Right cardiac atrium (tissue), 5 donors: ENCODE measurements around the gene DLGAP4. TPM values are rescaled to one million over a fixed set of nuclear protein-coding genes. Genes with fewer than 3 reads are reported as not detected.
A peak's percentile ranks its signal among the peaks of the same experiment; 100 is the strongest.

Source experiments
- ATAC-seq, 2 donors: fragments of 200-7000 bp; cut with Tn5 transposase; one replicate each; pipeline versions ENCODE4 v1.8.0 to v1.9.1; 2020; ENCODE audit warnings: moderate library complexity in 2 of 2, mild to moderate bottlenecking in 1 of 2
- DNase-seq, 3 donors: peaks; one replicate each; pipeline ENCODE4 v3.0.0-alpha.2; 2020
- H3K27ac ChIP-seq: one replicate; pipeline ENCODE4 v1.5.1; 2013; ENCODE audit warnings: mild to moderate bottlenecking, low read length, control low read depth, moderate library complexity
- H3K27me3 ChIP-seq: one replicate; pipeline ENCODE4 v1.6.1; 2013; ENCODE audit not compliant: control insufficient read depth, insufficient read depth
- H3K4me1 ChIP-seq: one replicate; pipeline ENCODE4 v1.6.1; 2013; ENCODE audit warnings: low read length; ENCODE audit not compliant: control insufficient read depth, insufficient read depth
- H3K4me3 ChIP-seq: one replicate; pipeline ENCODE4 v1.5.1; 2013; ENCODE audit warnings: low read length, control low read depth
- H3K9me3 ChIP-seq: one replicate; pipeline ENCODE4 v1.6.1; 2013; ENCODE audit warnings: low read length; ENCODE audit not compliant: control insufficient read depth
- WGBS: extraction: QIAGEN DNeasy Blood & Tissue Kit; methylation state at CpG from one replicate; pipeline ENCODE4 v1.1.7; 2013; 5-methylcytosine and 5-hydroxymethylcytosine counted together
- intact Hi-C, 4 donors: fragments of 100-400 bp; cut with DNase I; formaldehyde crosslinking; loops; one replicate each; pipeline versions ENCODE4 v1.11.0 to v1.14.0; 2022 to 2023
- polyA plus RNA-seq: library from polyadenylated mRNA; stranded (reverse); fragments of 200-250 nt; gene quantifications from one replicate; pipeline ENCODE4 v1.2.3, GENCODE V29; 2013
- total RNA-seq, 4 donors: library from RNA; stranded (reverse); fragmentation: NEBNext Ultra II Directional; extraction: Animal tissue kit (Norgen Biotek cat#: 25700); gene quantifications; one replicate each; pipeline ENCODE4 v1.2.1, GENCODE V29; 2021
- donor health status: healthy with polysubstance abuse.
- donor health status: DM: no; HTN: yes; CAD: no.
- donor health status: DM: no; HTN: no; CAD: no.
- donor health status: DM: no; HTN: yes; CAD: no; lungs with severe emphysema.
- donor health status: DM: yes; HTN: yes; CAD: no.

Gene DLGAP4
- total and polyA plus RNA-seq, 5 donors: 40.7 to 60.5 (median 42.8) TPM

- ATAC-seq (no peak), DNase-seq (peak in 1 of 3 donors; percentile 24)
- H3K27me3 ChIP-seq: no peaks in the 10 kb centered on the region
- whole genome bisulfite sequencing: 59% methylated on average over 17 of the region's 17 CpGs
- H3K4me1 ChIP-seq: no peaks in the 10 kb centered on the region
- no peaks in the 10 kb centered on the region for H3K9me3 ChIP-seq
- intact Hi-C loops: no loop called here
- H3K4me3 ChIP-seq: no peak overlapping the region
- no peak overlapping the region for H3K27ac ChIP-seq
These were observed 5.2 kb downstream of the DLGAP4 start for GRCh38 chr20:36311141-36311853.

GRCh38 chr20:36311854-36312723 is 6.0 kb downstream of the DLGAP4 start:
- Histone ChIP-seq H3K4me3 (no peak overlapping the region), H3K27me3 (no peaks in the 10 kb centered on the region), H3K4me1 (no peaks in the 10 kb centered on the region), H3K9me3 (no peaks in the 10 kb centered on the region), H3K27ac (no peak overlapping the region)
- no peak for ATAC-seq
- DNase-seq: peak in 1 of 3 donors; percentile 13
- intact Hi-C loops: no loop called here
- WGBS: 72% methylated on average over 22 of the region's 22 CpGs

- Histone ChIP-seq H3K9me3 (no peaks in the 10 kb centered on the region), H3K4me3 (no peak overlapping the region), H3K4me1 (no peaks in the 10 kb centered on the region), H3K27ac (no peak overlapping the region), H3K27me3 (no peaks in the 10 kb centered on the region)
- ATAC-seq: no peak
- 27% methylated on average over 14 of the region's 14 CpGs for WGBS
- intact Hi-C loops: no loop called here
- no peak for DNase-seq
These were observed 6.7 kb downstream of the DLGAP4 start for GRCh38 chr20:36312724-36313441.

GRCh38 chr20:36313476-36313875 is 7.3 kb downstream of the DLGAP4 start:
- ATAC-seq: no peak
- WGBS: 68% methylated on average over 3 of the region's 3 CpGs
- H3K27ac ChIP-seq: no peak overlapping the region
- H3K9me3 ChIP-seq: no peaks in the 10 kb centered on the region
- intact Hi-C loops: no loop called here
- H3K27me3 ChIP-seq: no peaks in the 10 kb centered on the region
- no peaks in the 10 kb centered on the region for H3K4me1 ChIP-seq
- no peak overlapping the region for H3K4me3 ChIP-seq
- DNase-seq: no peak

- no peak for DNase-seq
- no peak for ATAC-seq
- 65% methylated on average over 11 of the region's 11 CpGs for WGBS
- Histone ChIP-seq H3K9me3 (no peaks in the 10 kb centered on the region), H3K27me3 (no peaks in the 10 kb centered on the region), H3K4me1 (no peaks in the 10 kb centered on the region), H3K27ac (no peak overlapping the region), H3K4me3 (no peak overlapping the region)
- intact Hi-C loops: no loop called here
These were observed 7.8 kb downstream of the DLGAP4 start for GRCh38 chr20:36313926-36314325.

GRCh38 chr20:36314734-36315544 is 8.8 kb downstream of the DLGAP4 start:
- H3K4me3 ChIP-seq: no peak overlapping the region
- no peak overlapping the region for H3K27ac ChIP-seq
- H3K9me3 ChIP-seq: no peaks in the 10 kb centered on the region
- H3K4me1 ChIP-seq: no peaks in the 10 kb centered on the region
- intact Hi-C loops: no loop called here
- WGBS: 50% methylated on average over 11 of the region's 12 CpGs
- no peak for DNase-seq
- ATAC-seq: no peak
- no peaks in the 10 kb centered on the region for H3K27me3 ChIP-seq

GRCh38 chr20:36315545-36316351 is 9.6 kb downstream of the DLGAP4 start:
- no peak for DNase-seq
- Histone ChIP-seq H3K9me3 (no peaks in the 10 kb centered on the region), H3K4me1 (no peaks in the 10 kb centered on the region), H3K27me3 (no peaks in the 10 kb centered on the region), H3K4me3 (no peak overlapping the region), H3K27ac (no peak overlapping the region)
- WGBS: 59% methylated on average over 11 of the region's 11 CpGs
- intact Hi-C loops: no loop called here
- ATAC-seq: peak in 1 of 2 donors; percentile 24

- intact Hi-C loops: no loop called here
- H3K4me3 ChIP-seq: no peak overlapping the region
- no peak overlapping the region for H3K27ac ChIP-seq
- no peaks in the 10 kb centered on the region for H3K27me3 ChIP-seq
- ATAC-seq (no peak), DNase-seq (no peak)
- H3K4me1 ChIP-seq: no peaks in the 10 kb centered on the region
- H3K9me3 ChIP-seq: no peaks in the 10 kb centered on the region
- WGBS: 84% methylated on average over 3 of the region's 3 CpGs
These were observed 11.5 kb downstream of the DLGAP4 start for GRCh38 chr20:36317675-36318074.

- Histone ChIP-seq H3K27me3 (no peaks in the 10 kb centered on the region), H3K4me3 (no peak overlapping the region), H3K4me1 (no peaks in the 10 kb centered on the region), H3K27ac (no peak overlapping the region), H3K9me3 (no peaks in the 10 kb centered on the region)
- ATAC-seq (no peak), DNase-seq (no peak)
- 58% methylated on average over 3 of the region's 3 CpGs for WGBS
- intact Hi-C loops: no loop called here
These were observed 12.0 kb downstream of the DLGAP4 start for GRCh38 chr20:36318166-36318565.
